ENCODE measurements around the gene AUTS2.

Gene AUTS2

GRCh38 chr7:70005891-70006260, 407.6 kb downstream of the AUTS2 start:
- Histone ChIP-seq H3K4me3 (ENCODE audit: low read depth, low read length) (no peak overlapping the region), H3K27me3 (ENCODE audit: control insufficient read depth, insufficient read depth, low read length) (no peaks in the 10 kb centered on the region), H3K9me3 (ENCODE audit: control insufficient read depth, insufficient read depth, low read depth, low read length) (no peaks in the 10 kb centered on the region), H3K27ac (ENCODE audit: low read depth, low read length) (no peak overlapping the region), H3K9ac (ENCODE audit: low read length) (no peak overlapping the region), H3K4me1 (ENCODE audit: control insufficient read depth, insufficient read depth, low read length) (no peaks in the 10 kb centered on the region), H3K36me3 (ENCODE audit: control insufficient read depth, insufficient read depth, low read length) (no peaks in the 10 kb centered on the region)

GRCh38 chr7:70006261-70006920, 408.1 kb downstream of the AUTS2 start:
- Histone ChIP-seq H3K9ac (ENCODE audit: low read length) (no peak overlapping the region), H3K9me3 (ENCODE audit: control insufficient read depth, insufficient read depth, low read depth, low read length) (no peaks in the 10 kb centered on the region), H3K27ac (ENCODE audit: low read depth, low read length) (no peak overlapping the region), H3K4me3 (ENCODE audit: low read depth, low read length) (no peak overlapping the region), H3K4me1 (ENCODE audit: control insufficient read depth, insufficient read depth, low read length) (no peaks in the 10 kb centered on the region), H3K27me3 (ENCODE audit: control insufficient read depth, insufficient read depth, low read length) (no peaks in the 10 kb centered on the region), H3K36me3 (ENCODE audit: control insufficient read depth, insufficient read depth, low read length) (no peaks in the 10 kb centered on the region)

DNA sequence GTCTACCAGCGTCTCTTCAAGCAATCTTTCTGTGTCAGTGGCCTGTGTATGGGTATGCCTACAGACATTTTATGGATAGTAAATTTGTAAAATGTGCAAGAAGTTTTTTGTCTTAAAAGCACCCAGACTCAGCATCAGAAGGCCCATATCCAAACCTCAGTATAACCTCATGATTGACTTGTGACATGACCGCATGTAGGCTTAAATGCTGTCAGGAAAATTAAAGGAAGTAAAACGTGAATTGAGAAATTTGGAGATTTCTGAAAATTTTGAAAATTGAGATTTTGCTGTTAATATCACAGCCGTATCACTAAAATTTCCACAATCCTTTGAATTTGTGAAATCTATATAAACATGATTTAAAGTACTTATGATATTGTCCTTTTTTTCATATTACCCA, 410.2 kb downstream of the AUTS2 start:
- Histone ChIP-seq H3K27me3 (ENCODE audit: control insufficient read depth, insufficient read depth, low read length) (no peaks in the 10 kb centered on the region), H3K27ac (ENCODE audit: low read depth, low read length) (no peak overlapping the region), H3K9me3 (ENCODE audit: control insufficient read depth, insufficient read depth, low read depth, low read length) (no peaks in the 10 kb centered on the region), H3K36me3 (ENCODE audit: control insufficient read depth, insufficient read depth, low read length) (no peaks in the 10 kb centered on the region), H3K4me3 (ENCODE audit: low read depth, low read length) (no peak overlapping the region), H3K4me1 (ENCODE audit: control insufficient read depth, insufficient read depth, low read length) (peaks cover 6% of the 10 kb centered on the region; the same call in 1 of the 2 replicates), H3K9ac (ENCODE audit: low read length) (no peak overlapping the region)

DNA sequence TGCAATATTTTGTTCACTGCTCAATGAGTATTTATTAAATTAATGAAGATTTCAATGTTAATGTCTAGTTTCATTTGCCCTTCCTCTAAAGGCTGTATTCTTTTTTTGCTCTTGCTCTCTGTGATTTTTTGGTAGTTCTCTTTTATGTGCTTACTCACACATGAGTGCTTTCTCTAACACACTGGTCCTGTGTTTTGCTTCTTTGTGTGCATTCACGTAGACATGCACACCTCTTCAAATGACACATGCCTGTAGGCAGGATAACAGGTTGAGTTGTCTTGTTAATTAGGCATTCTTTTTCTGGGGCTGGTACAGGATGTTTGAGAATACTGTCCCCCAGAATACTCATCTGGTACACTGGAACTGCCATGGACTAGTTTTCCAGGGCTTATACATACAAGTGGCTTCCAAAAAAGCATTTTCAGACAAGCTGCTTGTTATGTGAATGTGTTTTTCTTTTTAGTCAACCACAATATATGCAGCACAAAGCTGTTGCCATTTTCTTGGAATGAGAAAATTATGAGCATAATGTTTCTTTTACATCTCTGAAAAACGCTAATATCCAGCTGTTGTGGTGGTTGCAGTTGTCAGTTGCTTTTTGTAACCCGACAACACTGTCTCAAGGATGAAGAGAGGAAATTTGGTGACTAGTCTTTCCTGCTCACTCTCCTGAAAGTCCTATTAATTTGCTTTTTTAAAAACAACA, 416.4 kb downstream of the AUTS2 start:
- Histone ChIP-seq H3K27me3 (ENCODE audit: control insufficient read depth, insufficient read depth, low read length) (no peaks in the 10 kb centered on the region), H3K9me3 (ENCODE audit: control insufficient read depth, insufficient read depth, low read depth, low read length) (no peaks in the 10 kb centered on the region), H3K4me1 (ENCODE audit: control insufficient read depth, insufficient read depth, low read length) (peaks cover 31% of the 10 kb centered on the region), H3K27ac (ENCODE audit: low read depth, low read length) (no peak overlapping the region), H3K4me3 (ENCODE audit: low read depth, low read length) (no peak overlapping the region), H3K36me3 (ENCODE audit: control insufficient read depth, insufficient read depth, low read length) (no peaks in the 10 kb centered on the region), H3K9ac (ENCODE audit: low read length) (no peak overlapping the region)

DNA sequence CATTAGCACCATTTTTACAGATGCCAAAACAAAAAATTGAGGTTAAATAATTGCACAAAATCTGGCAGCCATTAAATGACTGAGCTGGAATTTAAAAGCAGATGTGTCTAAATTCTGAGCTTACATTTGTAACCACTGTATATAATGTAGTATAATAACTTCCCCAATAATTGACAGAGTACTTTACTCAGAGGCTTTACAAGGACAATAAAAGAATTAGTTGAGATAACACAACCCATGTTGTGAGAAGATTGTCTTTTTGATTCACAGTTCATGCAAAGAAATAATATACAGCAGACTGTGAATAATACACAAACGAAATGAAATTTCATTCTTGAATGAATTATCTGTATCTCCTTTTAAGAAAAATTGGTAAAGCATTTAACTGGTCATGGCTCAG, 417.1 kb downstream of the AUTS2 start:
- Histone ChIP-seq H3K4me3 (ENCODE audit: low read depth, low read length) (no peak overlapping the region), H3K27ac (ENCODE audit: low read depth, low read length) (no peak overlapping the region), H3K9me3 (ENCODE audit: control insufficient read depth, insufficient read depth, low read depth, low read length) (no peaks in the 10 kb centered on the region), H3K36me3 (ENCODE audit: control insufficient read depth, insufficient read depth, low read length) (no peaks in the 10 kb centered on the region), H3K9ac (ENCODE audit: low read length) (no peak overlapping the region), H3K4me1 (ENCODE audit: control insufficient read depth, insufficient read depth, low read length) (peaks cover 31% of the 10 kb centered on the region), H3K27me3 (ENCODE audit: control insufficient read depth, insufficient read depth, low read length) (no peaks in the 10 kb centered on the region)

DNA sequence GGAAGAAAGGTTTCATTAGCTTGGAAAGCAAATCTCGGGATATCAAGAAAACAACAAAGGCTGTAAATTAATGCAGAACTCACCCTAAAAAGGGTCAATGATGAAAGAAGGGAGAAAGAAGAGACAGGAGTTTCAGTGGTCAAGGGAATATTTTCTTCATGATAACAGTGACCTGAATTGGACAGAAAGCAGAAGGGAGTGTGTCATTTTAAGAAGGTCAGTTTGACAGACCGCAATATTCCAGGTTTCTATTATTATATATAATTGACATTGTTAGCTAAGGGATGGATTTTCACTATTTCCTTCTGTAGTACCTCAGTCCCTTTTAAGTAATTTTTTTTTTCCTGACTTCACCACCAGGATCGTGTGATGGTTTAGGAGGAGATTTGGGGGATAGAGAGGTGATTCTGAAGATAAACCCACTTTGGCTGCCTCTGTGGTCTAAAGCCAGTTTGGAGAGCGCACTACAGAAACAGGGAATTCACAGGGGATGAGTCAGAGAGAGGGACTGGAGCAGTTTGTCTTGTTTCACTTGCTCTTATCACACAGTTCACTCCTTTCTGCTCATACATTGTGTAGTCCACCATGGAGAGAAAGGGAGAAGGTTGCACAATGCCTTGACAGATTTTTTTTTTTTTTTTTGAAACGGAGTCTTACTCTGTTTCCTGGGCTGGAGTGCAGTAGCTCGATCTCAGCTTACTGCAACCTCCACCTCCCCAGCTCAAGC, 417.9 kb downstream of the AUTS2 start:
- H3K9me3 ChIP-seq (ENCODE audit: control insufficient read depth, insufficient read depth, low read depth, low read length), result no peaks in the 10 kb centered on the region
- peaks cover 31% of the 10 kb centered on the region for H3K4me1 ChIP-seq (ENCODE audit: control insufficient read depth, insufficient read depth, low read length)
- no peaks in the 10 kb centered on the region for H3K27me3 ChIP-seq (ENCODE audit: control insufficient read depth, insufficient read depth, low read length)
- H3K27ac ChIP-seq (ENCODE audit: low read depth, low read length), result no peak overlapping the region
- H3K9ac ChIP-seq (ENCODE audit: low read length), result no peak overlapping the region
- H3K4me3 ChIP-seq (ENCODE audit: low read depth, low read length), result no peak overlapping the region
- no peaks in the 10 kb centered on the region for H3K36me3 ChIP-seq (ENCODE audit: control insufficient read depth, insufficient read depth, low read length)

DNA sequence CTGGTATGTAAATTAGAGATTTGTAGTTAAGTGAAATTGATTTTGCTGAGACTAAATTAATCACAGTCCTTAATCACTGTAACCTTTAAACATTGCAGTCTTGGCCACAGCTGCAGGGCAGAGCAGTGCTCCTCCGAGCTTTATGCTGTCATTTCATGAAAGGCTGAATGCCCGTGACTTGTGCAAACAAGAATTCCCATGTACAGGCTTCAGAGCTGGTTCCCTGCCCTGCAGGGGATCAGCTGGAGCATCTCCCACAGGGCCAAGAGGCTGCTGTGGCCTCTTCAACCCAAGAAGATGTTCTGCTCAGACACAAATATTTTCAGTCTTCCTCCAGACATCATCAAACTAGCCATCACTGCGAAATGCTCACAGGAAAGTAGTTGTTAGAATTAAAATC, 419.1 kb downstream of the AUTS2 start:
- H3K4me3 ChIP-seq (ENCODE audit: low read depth, low read length), result no peak overlapping the region
- no peaks in the 10 kb centered on the region for H3K27me3 ChIP-seq (ENCODE audit: control insufficient read depth, insufficient read depth, low read length)
- no peak overlapping the region for H3K9ac ChIP-seq (ENCODE audit: low read length)
- H3K4me1 ChIP-seq (ENCODE audit: control insufficient read depth, insufficient read depth, low read length), result peaks cover 34% of the 10 kb centered on the region
- H3K9me3 ChIP-seq (ENCODE audit: control insufficient read depth, insufficient read depth, low read depth, low read length), result no peaks in the 10 kb centered on the region
- H3K36me3 ChIP-seq (ENCODE audit: control insufficient read depth, insufficient read depth, low read length), result no peaks in the 10 kb centered on the region
- no peak overlapping the region for H3K27ac ChIP-seq (ENCODE audit: low read depth, low read length)

GRCh38 chr7:70018700-70019099, 420.4 kb downstream of the AUTS2 start:
- Histone ChIP-seq H3K9me3 (ENCODE audit: control insufficient read depth, insufficient read depth, low read depth, low read length) (no peaks in the 10 kb centered on the region), H3K27me3 (ENCODE audit: control insufficient read depth, insufficient read depth, low read length) (no peaks in the 10 kb centered on the region), H3K9ac (ENCODE audit: low read length) (no peak overlapping the region), H3K4me1 (ENCODE audit: control insufficient read depth, insufficient read depth, low read length) (peaks cover 26% of the 10 kb centered on the region), H3K36me3 (ENCODE audit: control insufficient read depth, insufficient read depth, low read length) (no peaks in the 10 kb centered on the region), H3K27ac (ENCODE audit: low read depth, low read length) (no peak overlapping the region), H3K4me3 (ENCODE audit: low read depth, low read length) (no peak overlapping the region)

- Histone ChIP-seq H3K9ac (ENCODE audit: low read length) (no peak overlapping the region), H3K9me3 (ENCODE audit: control insufficient read depth, insufficient read depth, low read depth, low read length) (no peaks in the 10 kb centered on the region), H3K4me3 (ENCODE audit: low read depth, low read length) (no peak overlapping the region), H3K27ac (ENCODE audit: low read depth, low read length) (no peak overlapping the region), H3K27me3 (ENCODE audit: control insufficient read depth, insufficient read depth, low read length) (no peaks in the 10 kb centered on the region), H3K4me1 (ENCODE audit: control insufficient read depth, insufficient read depth, low read length) (peaks cover 18% of the 10 kb centered on the region), H3K36me3 (ENCODE audit: control insufficient read depth, insufficient read depth, low read length) (no peaks in the 10 kb centered on the region)
These were observed 429.6 kb downstream of the AUTS2 start for GRCh38 chr7:70027867-70028266.

DNA sequence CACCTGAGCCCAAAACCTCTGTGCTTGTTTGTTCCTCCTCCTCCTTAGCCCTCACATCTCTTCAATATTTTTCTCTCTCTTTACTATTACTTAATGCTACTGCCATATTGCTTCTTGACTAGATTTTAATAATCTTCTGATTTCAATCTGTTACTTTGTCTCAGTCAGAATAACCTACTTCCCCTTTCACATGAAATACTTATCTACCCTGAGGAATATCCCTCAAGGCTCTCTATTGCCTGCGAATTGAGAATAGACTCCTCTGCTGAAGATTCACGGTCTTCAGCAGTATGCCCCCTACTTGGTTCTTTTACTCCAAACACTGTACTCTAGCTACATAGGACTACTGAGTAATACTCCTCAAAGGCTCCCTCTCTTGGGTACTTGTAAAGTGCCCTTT, 430.3 kb downstream of the AUTS2 start:
- H3K9me3 ChIP-seq (ENCODE audit: control insufficient read depth, insufficient read depth, low read depth, low read length), result no peaks in the 10 kb centered on the region
- no peaks in the 10 kb centered on the region for H3K27me3 ChIP-seq (ENCODE audit: control insufficient read depth, insufficient read depth, low read length)
- no peaks in the 10 kb centered on the region for H3K36me3 ChIP-seq (ENCODE audit: control insufficient read depth, insufficient read depth, low read length)
- no peak overlapping the region for H3K27ac ChIP-seq (ENCODE audit: low read depth, low read length)
- no peak overlapping the region for H3K9ac ChIP-seq (ENCODE audit: low read length)
- H3K4me3 ChIP-seq (ENCODE audit: low read depth, low read length), result no peak overlapping the region
- H3K4me1 ChIP-seq (ENCODE audit: control insufficient read depth, insufficient read depth, low read length), result peaks cover 18% of the 10 kb centered on the region

DNA sequence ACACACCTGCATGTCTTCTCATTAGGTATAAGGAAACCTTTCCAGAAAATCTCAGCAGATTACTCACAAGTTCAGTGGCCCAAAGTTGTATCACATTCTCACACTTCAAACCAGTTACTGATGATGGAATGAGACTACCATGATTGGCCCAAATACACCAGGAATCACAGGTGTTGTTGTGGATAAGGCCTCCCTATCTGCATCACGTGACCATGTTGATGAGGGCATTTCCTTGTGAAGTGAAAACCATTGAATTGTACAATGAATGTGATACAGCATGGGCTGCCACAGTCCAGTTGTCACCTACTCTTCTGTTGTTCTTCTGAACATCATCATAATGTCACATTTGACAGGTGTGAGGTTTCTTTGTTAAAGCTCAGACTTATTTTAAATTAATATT, 431.7 kb downstream of the AUTS2 start:
- H3K4me3 ChIP-seq (ENCODE audit: low read depth, low read length), result no peak overlapping the region
- no peak overlapping the region for H3K27ac ChIP-seq (ENCODE audit: low read depth, low read length)
- peaks cover 18% of the 10 kb centered on the region for H3K4me1 ChIP-seq (ENCODE audit: control insufficient read depth, insufficient read depth, low read length)
- no peaks in the 10 kb centered on the region for H3K9me3 ChIP-seq (ENCODE audit: control insufficient read depth, insufficient read depth, low read depth, low read length)
- no peaks in the 10 kb centered on the region for H3K36me3 ChIP-seq (ENCODE audit: control insufficient read depth, insufficient read depth, low read length)
- H3K27me3 ChIP-seq (ENCODE audit: control insufficient read depth, insufficient read depth, low read length), result no peaks in the 10 kb centered on the region
- H3K9ac ChIP-seq (ENCODE audit: low read length), result no peak overlapping the region
